Measurements from ENCODE around the gene TMEM255B.
A peak's percentile ranks its signal among the peaks of the same experiment; 100 is the strongest.

TMEM255B gene

GRCh38 chr13:113739527-113740285 is 19.3 kb upstream of the TMEM255B start:
- no peak overlapping the region for H3K4me3 ChIP-seq (IDR thresholded peaks at IDR 0.05; ENCODE audit: insufficient read depth, low read depth, low read length)
- H2AFZ ChIP-seq (ENCODE audit: low read depth), result no peak overlapping the region
- peaks cover 47% of the 10 kb centered on the region for H3K4me1 ChIP-seq (ENCODE audit: low read depth, poor library complexity, severe bottlenecking)
- no peaks in the 10 kb centered on the region for H3K79me2 ChIP-seq (ENCODE audit: insufficient read depth, low read depth)
- no peak overlapping the region for H3K9ac ChIP-seq
- H3K27me3 ChIP-seq (ENCODE audit: insufficient read depth, low read depth), result peaks cover 10% of the 10 kb centered on the region; the same call in 1 of the 2 replicates
- H3K27ac ChIP-seq, result no peak overlapping the region
- TF ChIP-seq CTCF (conservative IDR thresholded peaks at IDR 0.05; ENCODE audit: low read depth, low read length), result no peak
- no peaks in the 10 kb centered on the region for H3K36me3 ChIP-seq (ENCODE audit: insufficient read depth)
- H3K4me2 ChIP-seq, result no peak overlapping the region
- H4K20me1 ChIP-seq (ENCODE audit: insufficient read depth), result no peaks in the 10 kb centered on the region

GRCh38 chr13:113740286-113740556 is 18.8 kb upstream of the TMEM255B start:
- no peak for TF ChIP-seq CTCF (conservative IDR thresholded peaks at IDR 0.05; ENCODE audit: low read depth, low read length)
- H4K20me1 ChIP-seq (ENCODE audit: insufficient read depth), result no peaks in the 10 kb centered on the region
- no peak overlapping the region for H3K4me2 ChIP-seq
- peaks cover 10% of the 10 kb centered on the region; the same call in 1 of the 2 replicates for H3K27me3 ChIP-seq (ENCODE audit: insufficient read depth, low read depth)
- H3K79me2 ChIP-seq (ENCODE audit: insufficient read depth, low read depth), result no peaks in the 10 kb centered on the region
- H3K36me3 ChIP-seq (ENCODE audit: insufficient read depth), result no peaks in the 10 kb centered on the region
- no peak overlapping the region for H3K4me3 ChIP-seq (IDR thresholded peaks at IDR 0.05; ENCODE audit: insufficient read depth, low read depth, low read length)
- no peak overlapping the region for H3K9ac ChIP-seq
- no peak overlapping the region for H2AFZ ChIP-seq (ENCODE audit: low read depth)
- peaks cover 51% of the 10 kb centered on the region for H3K4me1 ChIP-seq (ENCODE audit: low read depth, poor library complexity, severe bottlenecking)
- no peak overlapping the region for H3K27ac ChIP-seq

GRCh38 chr13:113740661-113741060 is 18.4 kb upstream of the TMEM255B start:
- Histone ChIP-seq H3K27me3 (ENCODE audit: insufficient read depth, low read depth) (peaks cover 10% of the 10 kb centered on the region; the same call in 1 of the 2 replicates), H3K4me2 (no peak overlapping the region), H3K36me3 (ENCODE audit: insufficient read depth) (no peaks in the 10 kb centered on the region), H2AFZ (ENCODE audit: low read depth) (no peak overlapping the region), H3K9ac (no peak overlapping the region), H3K4me3 (IDR thresholded peaks at IDR 0.05; ENCODE audit: insufficient read depth, low read depth, low read length) (no peak overlapping the region), H3K27ac (no peak overlapping the region), H3K4me1 (ENCODE audit: low read depth, poor library complexity, severe bottlenecking) (peaks cover 51% of the 10 kb centered on the region), H3K79me2 (ENCODE audit: insufficient read depth, low read depth) (no peaks in the 10 kb centered on the region), H4K20me1 (ENCODE audit: insufficient read depth) (no peaks in the 10 kb centered on the region)
- TF ChIP-seq CTCF (conservative IDR thresholded peaks at IDR 0.05; ENCODE audit: low read depth, low read length), result no peak

GRCh38 chr13:113741191-113741668 is 17.8 kb upstream of the TMEM255B start:
- Histone ChIP-seq H3K27me3 (ENCODE audit: insufficient read depth, low read depth) (peaks cover 10% of the 10 kb centered on the region; the same call in 1 of the 2 replicates), H3K4me3 (IDR thresholded peaks at IDR 0.05; ENCODE audit: insufficient read depth, low read depth, low read length) (no peak overlapping the region), H3K79me2 (ENCODE audit: insufficient read depth, low read depth) (no peaks in the 10 kb centered on the region), H3K4me1 (ENCODE audit: low read depth, poor library complexity, severe bottlenecking) (peaks cover 51% of the 10 kb centered on the region), H2AFZ (ENCODE audit: low read depth) (0 out of 2 replicates have a peak overlapping the region, but pooled peaks have one; percentile 67), H3K4me2 (peak overlapping the region; percentile 94), H3K9ac (no peak overlapping the region; the same call in 1 of the 2 replicates), H3K36me3 (ENCODE audit: insufficient read depth) (no peaks in the 10 kb centered on the region), H4K20me1 (ENCODE audit: insufficient read depth) (no peaks in the 10 kb centered on the region), H3K27ac (peak overlapping the region; percentile 75)
- no peak for TF ChIP-seq CTCF (conservative IDR thresholded peaks at IDR 0.05; ENCODE audit: low read depth, low read length)

Measured in KMS-11 (cell line).